NCI-H2171 (cell line): ENCODE data around the gene ZSCAN5B.

ENCODE experiments used
- DNase-seq: peaks from one replicate; lab custom pipeline; 2025; lab: John Stamatoyannopoulos, UW

Gene ZSCAN5B

GRCh38 chr19:56144376-56144775, 53.2 kb downstream of the ZSCAN5B start:
- DNase-seq: no peak

- no peak for DNase-seq
Observed at GRCh38 chr19:56142897-56143434, 54.6 kb downstream of the ZSCAN5B start.

- no peak for DNase-seq
Observed at GRCh38 chr19:56142087-56142787, 55.3 kb downstream of the ZSCAN5B start.

- DNase-seq: no peak
Observed at GRCh38 chr19:56141417-56141993, 56.1 kb downstream of the ZSCAN5B start.

- DNase-seq: peak; percentile 99
Observed at GRCh38 chr19:56140583-56141416, 56.8 kb downstream of the ZSCAN5B start, which contains the start of gene ZNF444. ZNF444 (plus strand) TSS chr19:56141287; CDS start chr19:56146912, 5,625 bp downstream.

- no peak for DNase-seq
Observed at GRCh38 chr19:56139847-56140582, 57.6 kb downstream of the ZSCAN5B start.
